Lower lobe of right lung (tissue), 2 donors: ENCODE data around the gene JARID2. TPM values are rescaled to one million over a fixed set of nuclear protein-coding genes. Genes with fewer than 3 reads are reported as not detected.

Experiments
- ATAC-seq, 2 donors: fragments of 200-7000 bp; cut with Tn5 transposase; one replicate each; pipeline ENCODE4 v1.9.1; 2020 to 2022; ENCODE audit warnings: mild to moderate bottlenecking in 2 of 2, moderate library complexity in 2 of 2
- DNase-seq: peaks from one replicate; pipeline ENCODE4 v3.0.0-alpha.2; 2020
- H3K27ac ChIP-seq: fragments of 200-600 bp; one replicate; pipeline ENCODE4 v1.8.0; 2022
- H3K27me3 ChIP-seq: fragments of 200-600 bp; one replicate; pipeline ENCODE4 v1.8.0; 2022; ENCODE audit warnings: low read depth
- H3K36me3 ChIP-seq: fragments of 200-600 bp; one replicate; pipeline ENCODE4 v1.8.0; 2022; ENCODE audit warnings: mild to moderate bottlenecking
- H3K4me1 ChIP-seq: fragments of 200-600 bp; one replicate; pipeline ENCODE4 v1.8.0; 2022
- H3K4me3 ChIP-seq: fragments of 200-600 bp; one replicate; pipeline ENCODE4 v1.8.0; 2022; ENCODE audit warnings: mild to moderate bottlenecking
- H3K9me3 ChIP-seq: fragments of 200-600 bp; one replicate; pipeline ENCODE4 v1.8.0; 2022
- intact Hi-C: fragments of 100-400 bp; cut with DNase I; formaldehyde crosslinking; loops from one replicate; pipeline ENCODE4 v1.11.0; 2022
- total RNA-seq: library from RNA; stranded (reverse); fragmentation: NEBNext Ultra II Directional; extraction: Animal tissue kit (Norgen Biotek cat#: 25700); gene quantifications from one replicate; pipeline ENCODE4 v1.2.1, GENCODE V29; 2021
- TF ChIP-seq, protein P1 (sequence below): fragments of 200-600 bp; IDR thresholded peaks from one replicate; pipeline ENCODE4 v1.8.0; 2022; ENCODE audit warnings: antibody characterized with exemption, mild to moderate bottlenecking
- donor health status: DM: no; HTN: yes; CAD: no; lungs with severe emphysema.

The JARID2 gene
- total RNA-seq, 1 donor from 2014 or later: 16.0 TPM

DNA sequence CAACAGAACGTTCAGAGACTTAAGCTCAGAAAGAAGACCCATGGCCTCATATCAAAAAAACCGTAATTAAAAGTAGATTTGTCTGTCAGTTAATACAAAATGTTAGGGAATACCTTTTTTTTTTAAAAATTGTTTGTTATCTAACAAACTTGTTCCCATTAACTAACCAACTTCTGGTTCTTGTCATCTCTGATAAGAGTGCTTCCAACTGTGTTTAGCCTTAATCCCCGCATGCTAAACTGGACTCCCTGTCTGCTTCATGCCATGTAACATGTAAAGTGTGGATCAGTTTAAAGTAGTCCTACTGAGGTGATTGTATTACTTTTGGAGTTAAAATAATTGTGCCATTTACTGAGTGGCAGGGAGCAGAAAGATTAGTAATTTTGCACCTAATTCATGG, 6.3 kb downstream of the JARID2 start:
- Histone ChIP-seq H3K27ac (no peak overlapping the region), H3K4me3 (no peak overlapping the region), H3K36me3 (no peaks in the 10 kb centered on the region), H3K27me3 (no peaks in the 10 kb centered on the region), H3K9me3 (no peaks in the 10 kb centered on the region), H3K4me1 (peaks cover 58% of the 10 kb centered on the region)
- TF ChIP-seq, protein P1, sequence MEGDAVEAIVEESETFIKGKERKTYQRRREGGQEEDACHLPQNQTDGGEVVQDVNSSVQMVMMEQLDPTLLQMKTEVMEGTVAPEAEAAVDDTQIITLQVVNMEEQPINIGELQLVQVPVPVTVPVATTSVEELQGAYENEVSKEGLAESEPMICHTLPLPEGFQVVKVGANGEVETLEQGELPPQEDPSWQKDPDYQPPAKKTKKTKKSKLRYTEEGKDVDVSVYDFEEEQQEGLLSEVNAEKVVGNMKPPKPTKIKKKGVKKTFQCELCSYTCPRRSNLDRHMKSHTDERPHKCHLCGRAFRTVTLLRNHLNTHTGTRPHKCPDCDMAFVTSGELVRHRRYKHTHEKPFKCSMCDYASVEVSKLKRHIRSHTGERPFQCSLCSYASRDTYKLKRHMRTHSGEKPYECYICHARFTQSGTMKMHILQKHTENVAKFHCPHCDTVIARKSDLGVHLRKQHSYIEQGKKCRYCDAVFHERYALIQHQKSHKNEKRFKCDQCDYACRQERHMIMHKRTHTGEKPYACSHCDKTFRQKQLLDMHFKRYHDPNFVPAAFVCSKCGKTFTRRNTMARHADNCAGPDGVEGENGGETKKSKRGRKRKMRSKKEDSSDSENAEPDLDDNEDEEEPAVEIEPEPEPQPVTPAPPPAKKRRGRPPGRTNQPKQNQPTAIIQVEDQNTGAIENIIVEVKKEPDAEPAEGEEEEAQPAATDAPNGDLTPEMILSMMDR: no peak
- DNase-seq (no peak), ATAC-seq (no peak)
- intact Hi-C loops: no loop called here

DNA sequence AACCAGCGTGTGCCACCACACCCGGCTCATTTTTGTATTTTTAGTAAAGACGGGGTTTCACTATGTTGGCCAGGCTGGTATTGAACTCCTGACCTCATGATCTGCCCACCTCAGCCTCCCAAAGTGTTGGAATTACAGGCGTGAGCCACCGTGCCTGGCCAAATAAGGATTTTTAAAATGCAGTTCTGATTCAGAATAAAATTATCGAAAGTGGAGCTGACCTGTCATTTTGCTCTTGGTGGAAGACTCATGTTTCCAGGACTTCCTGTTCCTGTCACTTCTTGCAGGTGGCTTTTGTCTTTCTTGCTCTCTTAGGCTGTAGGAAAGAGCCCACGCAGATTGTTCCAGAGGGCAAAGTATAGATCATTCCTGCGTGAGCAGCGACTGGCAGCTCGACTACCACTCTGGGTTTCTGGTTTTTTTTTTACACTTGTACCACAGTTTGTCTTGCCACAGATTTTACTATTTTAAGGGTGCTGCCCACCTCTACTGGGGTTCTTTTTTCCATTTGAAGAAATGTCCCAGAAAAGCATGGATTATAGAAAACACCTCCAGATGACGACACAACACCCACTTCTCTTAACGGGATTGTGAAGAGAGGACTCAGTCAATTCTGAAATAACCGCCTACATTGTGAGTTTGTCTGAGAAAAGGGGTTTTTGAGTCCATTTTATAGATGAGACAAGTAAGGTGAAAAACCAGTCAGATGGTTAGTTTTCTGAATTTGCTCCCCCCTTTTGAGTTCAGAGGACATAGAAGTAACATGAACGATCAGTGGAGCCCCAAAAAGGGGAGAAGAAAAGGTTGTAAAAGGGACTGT, 7.5 kb downstream of the JARID2 start:
- Histone ChIP-seq H3K27me3 (no peaks in the 10 kb centered on the region), H3K4me1 (peaks cover 64% of the 10 kb centered on the region), H3K9me3 (no peaks in the 10 kb centered on the region), H3K36me3 (no peaks in the 10 kb centered on the region), H3K4me3 (no peak overlapping the region), H3K27ac (no peak overlapping the region)
- intact Hi-C loops: no loop called here
- DNase-seq: no peak
- ATAC-seq: no peak
- TF ChIP-seq, protein P1: no peak

- ATAC-seq: peak in 1 of 2 donors; percentile 16
- H3K27ac ChIP-seq: no peak overlapping the region
These were observed 8.5 kb downstream of the JARID2 start for GRCh38 chr6:15254070-15254975.

DNA sequence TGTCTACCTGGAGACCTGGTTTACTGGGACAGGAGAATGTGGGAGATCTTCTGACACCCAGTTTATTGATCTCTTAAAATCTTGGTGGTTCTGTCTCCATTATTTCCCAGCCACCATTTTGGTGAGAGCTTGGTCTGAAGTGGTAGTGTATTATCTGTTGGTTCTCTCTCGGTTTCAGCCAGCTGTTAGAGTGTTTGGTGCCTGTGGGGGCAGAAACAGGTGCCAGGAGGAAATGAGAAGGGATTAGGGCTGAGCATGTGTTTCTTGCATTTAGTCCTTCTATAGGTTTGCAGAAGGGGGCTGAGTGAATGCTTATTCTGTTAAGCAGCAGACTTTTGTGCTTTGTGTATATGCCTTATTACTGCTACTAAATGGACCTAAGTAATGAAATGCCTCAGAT, 9.6 kb downstream of the JARID2 start:
- H3K27ac ChIP-seq: no peak overlapping the region
- H3K9me3 ChIP-seq: no peaks in the 10 kb centered on the region
- ATAC-seq: no peak
- DNase-seq: no peak
- H3K4me3 ChIP-seq: no peak overlapping the region
- intact Hi-C loops: no loop called here
- H3K27me3 ChIP-seq: no peaks in the 10 kb centered on the region
- H3K36me3 ChIP-seq: no peaks in the 10 kb centered on the region
- TF ChIP-seq, protein P1: no peak
- H3K4me1 ChIP-seq: peaks cover 71% of the 10 kb centered on the region

More at GRCh38 chr6:15254070-15254975, 8.5 kb downstream of the JARID2 start:
- Histone ChIP-seq H3K4me1 (peaks cover 68% of the 10 kb centered on the region), H3K9me3 (no peaks in the 10 kb centered on the region), H3K36me3 (no peaks in the 10 kb centered on the region), H3K27me3 (no peaks in the 10 kb centered on the region), H3K4me3 (no peak overlapping the region)
- TF ChIP-seq, protein P1: no peak
- intact Hi-C loops: no loop called here
- DNase-seq: no peak

- H3K27me3 ChIP-seq: no peaks in the 10 kb centered on the region
- intact Hi-C loops: no loop called here
- H3K4me1 ChIP-seq: peaks cover 74% of the 10 kb centered on the region
- TF ChIP-seq, protein P1: no peak
- DNase-seq: no peak
- H3K27ac ChIP-seq: no peak overlapping the region
- no peak for ATAC-seq
- no peaks in the 10 kb centered on the region for H3K9me3 ChIP-seq
- no peak overlapping the region for H3K4me3 ChIP-seq
- no peaks in the 10 kb centered on the region for H3K36me3 ChIP-seq
These were observed 10.1 kb downstream of the JARID2 start for GRCh38 chr6:15255909-15256395.
